ENCODE data around the gene FKBP4. TPM values are rescaled to one million over a fixed set of nuclear protein-coding genes. Genes with fewer than 3 reads are reported as not detected.

The FKBP4 gene
- total and polyA plus RNA-seq, 2 of the 13 experiments (the other 11 are each of a cell fraction or from before 2014, with no cell fraction given): 25.7 to 66.1 TPM

DNA sequence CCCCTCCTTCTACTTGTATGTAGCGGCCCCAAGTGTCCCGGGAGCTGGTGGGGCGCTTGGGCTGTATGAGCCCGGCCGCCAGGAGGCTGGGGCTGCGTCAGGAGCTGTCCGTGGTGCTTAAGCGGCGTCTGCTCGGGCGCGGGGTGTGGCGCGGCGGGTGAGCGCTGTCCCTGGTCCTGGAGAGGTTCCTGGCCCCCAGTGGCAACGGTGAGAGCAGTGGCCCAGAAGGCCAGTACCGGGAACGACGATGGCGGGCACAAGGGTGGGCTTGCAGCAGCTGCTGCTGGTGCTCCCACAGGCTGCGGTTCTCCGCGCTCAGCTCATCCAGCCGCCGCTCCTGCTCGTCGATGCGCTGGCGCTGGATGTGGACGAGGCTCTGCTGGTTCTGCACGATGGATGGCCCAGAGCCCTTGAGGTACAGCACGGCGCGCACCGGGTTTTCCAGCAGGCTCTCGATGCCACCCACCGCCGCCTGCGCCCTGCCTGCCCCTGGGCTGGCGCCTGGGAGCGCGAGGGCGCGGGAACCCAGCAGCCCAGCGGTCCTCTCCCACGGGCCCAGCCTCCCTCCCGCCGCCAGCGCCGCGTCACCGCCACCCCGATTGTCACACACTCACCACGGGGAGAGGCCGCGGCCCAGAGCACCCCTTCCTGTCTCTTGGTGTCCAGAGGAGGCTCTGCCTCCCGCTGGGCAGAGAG, 41.9 kb upstream of the FKBP4 start (continued):
- TF ChIP-seq ZNF891 (CRISPR knock-in tag; IDR thresholded peaks at IDR 0.05) (peak; percentile 100), REPIN1 (CRISPR knock-in tag; IDR thresholded peaks at IDR 0.05; ENCODE audit: borderline replicate concordance, low read depth) (peak; percentile 99), TGIF2 (CRISPR knock-in tag; IDR thresholded peaks at IDR 0.05) (peak; percentile 99), ZNF879 (CRISPR knock-in tag; IDR thresholded peaks at IDR 0.05) (peak; percentile 100), MEIS1 (CRISPR knock-in tag; IDR thresholded peaks at IDR 0.05; ENCODE audit: borderline replicate concordance) (peak; percentile 99), HCFC1 (IDR thresholded peaks at IDR 0.05; ENCODE audit: low read depth, low read length) (no peak), ZNF337 (CRISPR knock-in tag; IDR thresholded peaks at IDR 0.05; ENCODE audit: borderline replicate concordance, low read depth) (peak; percentile 99; the same call in 1 of the 2 replicates), KLF13 (CRISPR knock-in tag; IDR thresholded peaks at IDR 0.05) (peak; percentile 100), MAFF (IDR thresholded peaks at IDR 0.05; ENCODE audit: low read depth, low read length) (no peak), MIXL1 (CRISPR knock-in tag; IDR thresholded peaks at IDR 0.05) (peak; percentile 98), KAT2B (IDR thresholded peaks at IDR 0.05; ENCODE audit: borderline replicate concordance, low read depth, low read length) (no peak), MBNL3 (CRISPR knock-in tag; conservative IDR thresholded peaks at IDR 0.05) (no peak), BORCS8-MEF2B (CRISPR knock-in tag; IDR thresholded peaks at IDR 0.05) (peak; percentile 100), ZNF292 (CRISPR knock-in tag; IDR thresholded peaks at IDR 0.05; ENCODE audit: borderline replicate concordance, low read depth) (peak; percentile 85), ZNF883 (CRISPR knock-in tag; IDR thresholded peaks at IDR 0.05; ENCODE audit: not compliant biosample characterization) (peak; percentile 100), ZNF780A (CRISPR knock-in tag; IDR thresholded peaks at IDR 0.05) (peak; percentile 99), SNAPC2 (CRISPR knock-in tag; IDR thresholded peaks at IDR 0.05) (peak; percentile 99), ZNF367 (CRISPR knock-in tag; IDR thresholded peaks at IDR 0.05; ENCODE audit: borderline replicate concordance) (peak; percentile 99), HNF4G (IDR thresholded peaks at IDR 0.05; ENCODE audit: borderline replicate concordance, low read depth, low read length) (no peak), HNF4G (CRISPR knock-in tag; IDR thresholded peaks at IDR 0.05; ENCODE audit: borderline replicate concordance, low read depth) (peak; percentile 94), ZNF792 (CRISPR knock-in tag; IDR thresholded peaks at IDR 0.05) (peak; percentile 100), ZNF766 (CRISPR knock-in tag; IDR thresholded peaks at IDR 0.05; ENCODE audit: borderline replicate concordance) (peak; percentile 100), ZIK1 (CRISPR knock-in tag; IDR thresholded peaks at IDR 0.05; ENCODE audit: borderline replicate concordance, low read depth) (peak; percentile 100), ZNF230 (CRISPR knock-in tag; IDR thresholded peaks at IDR 0.05) (peak; percentile 100), RXRB (CRISPR knock-in tag; IDR thresholded peaks at IDR 0.05; ENCODE audit: borderline replicate concordance) (peak; percentile 95)
- TF ChIP-seq, protein P1, sequence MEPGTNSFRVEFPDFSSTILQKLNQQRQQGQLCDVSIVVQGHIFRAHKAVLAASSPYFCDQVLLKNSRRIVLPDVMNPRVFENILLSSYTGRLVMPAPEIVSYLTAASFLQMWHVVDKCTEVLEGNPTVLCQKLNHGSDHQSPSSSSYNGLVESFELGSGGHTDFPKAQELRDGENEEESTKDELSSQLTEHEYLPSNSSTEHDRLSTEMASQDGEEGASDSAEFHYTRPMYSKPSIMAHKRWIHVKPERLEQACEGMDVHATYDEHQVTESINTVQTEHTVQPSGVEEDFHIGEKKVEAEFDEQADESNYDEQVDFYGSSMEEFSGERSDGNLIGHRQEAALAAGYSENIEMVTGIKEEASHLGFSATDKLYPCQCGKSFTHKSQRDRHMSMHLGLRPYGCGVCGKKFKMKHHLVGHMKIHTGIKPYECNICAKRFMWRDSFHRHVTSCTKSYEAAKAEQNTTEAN (CRISPR knock-in tag; conservative IDR thresholded peaks at IDR 0.05): peak; percentile 99
- TF ChIP-seq, protein P2, sequence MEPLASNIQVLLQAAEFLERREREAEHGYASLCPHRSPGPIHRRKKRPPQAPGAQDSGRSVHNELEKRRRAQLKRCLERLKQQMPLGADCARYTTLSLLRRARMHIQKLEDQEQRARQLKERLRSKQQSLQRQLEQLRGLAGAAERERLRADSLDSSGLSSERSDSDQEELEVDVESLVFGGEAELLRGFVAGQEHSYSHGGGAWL (CRISPR knock-in tag; IDR thresholded peaks at IDR 0.05): peak; percentile 100

All from HepG2 (cell line).